ENCODE results near the gene PCDHGB7.
"Not testable (repeated sequence)": the region's sequence is repeated elsewhere in the genome, so short reads cannot be mapped to it uniquely, and the experiment has no call there.

The PCDHGB7 gene

GRCh38 chr5:141417494-141418172, at the start of gene PCDHGB7:
PCDHGB7 (plus strand) TSS chr5:141417677; CDS start chr5:141417860, 183 bp downstream.
- Histone ChIP-seq H3K4me3 (ENCODE audit: low read length in 2 of 2) (peak within 1 kb of the TSS; percentile 58 to 68), H3K9me3 (ENCODE audit: control insufficient read depth in 2 of 2, low read length in 2 of 2) (peaks cover 34 to 67% of the 10 kb centered on the region in 2 donors)
- not testable (repeated sequence) for H3K36me3 ChIP-seq (ENCODE audit: control insufficient read depth in 2 of 2, insufficient read depth in 2 of 2, low read length in 2 of 2); H3K9ac ChIP-seq (ENCODE audit: low read length in 2 of 2); H3K27ac ChIP-seq (ENCODE audit: low read length); H3K27me3 ChIP-seq (ENCODE audit: control insufficient read depth in 1 of 2, insufficient read depth in 2 of 2, low read length in 2 of 2); H3K4me1 ChIP-seq (ENCODE audit: control insufficient read depth, insufficient read depth, low read length)

GRCh38 chr5:141369994-141370848, 47.3 kb upstream of the PCDHGB7 start, which contains the start of gene PCDHGB3:
PCDHGB3 (plus strand) TSS chr5:141370242; CDS start chr5:141370395, 153 bp downstream.
- H3K27me3 ChIP-seq (ENCODE audit: control insufficient read depth in 1 of 2, insufficient read depth in 2 of 2, low read length in 2 of 2) = no peaks in the 10 kb centered on the region
- peak within 1 kb of the TSS; percentile 47 to 57 for H3K4me3 ChIP-seq (ENCODE audit: low read length in 2 of 2)
- peaks cover 4% of the 10 kb centered on the region for H3K4me1 ChIP-seq (ENCODE audit: control insufficient read depth, insufficient read depth, low read length)
- no peak within 1 kb of the TSS for H3K9ac ChIP-seq (ENCODE audit: low read length in 2 of 2)
- H3K36me3 ChIP-seq (ENCODE audit: control insufficient read depth in 2 of 2, insufficient read depth in 2 of 2, low read length in 2 of 2) = peaks cover 0 to 2% of the 10 kb centered on the region in 2 donors
- H3K27ac ChIP-seq (ENCODE audit: low read length) = no peak within 1 kb of the TSS
- H3K9me3 ChIP-seq (ENCODE audit: control insufficient read depth in 2 of 2, low read length in 2 of 2) = peaks cover 45 to 70% of the 10 kb centered on the region in 2 donors

GRCh38 chr5:141371572-141372475, 45.7 kb upstream of the PCDHGB7 start:
- Histone ChIP-seq H3K27me3 (ENCODE audit: control insufficient read depth in 1 of 2, insufficient read depth in 2 of 2, low read length in 2 of 2) (no peaks in the 10 kb centered on the region), H3K9me3 (ENCODE audit: control insufficient read depth in 2 of 2, low read length in 2 of 2) (peaks cover 41 to 70% of the 10 kb centered on the region in 2 donors), H3K4me1 (ENCODE audit: control insufficient read depth, insufficient read depth, low read length) (peaks cover 4% of the 10 kb centered on the region), H3K36me3 (ENCODE audit: control insufficient read depth in 2 of 2, insufficient read depth in 2 of 2, low read length in 2 of 2) (peaks cover 0 to 2% of the 10 kb centered on the region in 2 donors), H3K4me3 (ENCODE audit: low read length in 2 of 2) (peak overlapping the region; percentile 36 to 47), H3K9ac (ENCODE audit: low read length in 2 of 2) (no peak overlapping the region), H3K27ac (ENCODE audit: low read length) (no peak overlapping the region)

GRCh38 chr5:141373673-141374317, 43.7 kb upstream of the PCDHGB7 start, which contains the start of gene PCDHGA6:
PCDHGA6 (plus strand) TSS chr5:141373891; CDS start chr5:141374084, 193 bp downstream.
- Histone ChIP-seq H3K9me3 (ENCODE audit: control insufficient read depth in 2 of 2, low read length in 2 of 2) (peaks cover 40 to 77% of the 10 kb centered on the region in 2 donors), H3K9ac (ENCODE audit: low read length in 2 of 2) (no peak within 1 kb of the TSS)

GRCh38 chr5:141374627-141375026, 42.9 kb upstream of the PCDHGB7 start:
- Histone ChIP-seq H3K36me3 (ENCODE audit: control insufficient read depth in 2 of 2, insufficient read depth in 2 of 2, low read length in 2 of 2) (peaks cover 0 to 2% of the 10 kb centered on the region in 2 donors), H3K9ac (ENCODE audit: low read length in 2 of 2) (no peak overlapping the region), H3K27me3 (ENCODE audit: control insufficient read depth in 1 of 2, insufficient read depth in 2 of 2, low read length in 2 of 2) (no peaks in the 10 kb centered on the region), H3K27ac (ENCODE audit: low read length) (no peak overlapping the region), H3K4me1 (ENCODE audit: control insufficient read depth, insufficient read depth, low read length) (peaks cover 4% of the 10 kb centered on the region), H3K9me3 (ENCODE audit: control insufficient read depth in 2 of 2, low read length in 2 of 2) (peaks cover 38 to 76% of the 10 kb centered on the region in 2 donors), H3K4me3 (ENCODE audit: low read length in 2 of 2) (peak overlapping the region; percentile 31 to 65)

More at GRCh38 chr5:141373673-141374317, 43.7 kb upstream of the PCDHGB7 start, which contains the start of gene PCDHGA6:
- peak within 1 kb of the TSS; percentile 31 to 65 for H3K4me3 ChIP-seq (ENCODE audit: low read length in 2 of 2)
- peaks cover 0 to 2% of the 10 kb centered on the region in 2 donors for H3K36me3 ChIP-seq (ENCODE audit: control insufficient read depth in 2 of 2, insufficient read depth in 2 of 2, low read length in 2 of 2)
- H3K27me3 ChIP-seq (ENCODE audit: control insufficient read depth in 1 of 2, insufficient read depth in 2 of 2, low read length in 2 of 2) = no peaks in the 10 kb centered on the region
- no peak within 1 kb of the TSS for H3K27ac ChIP-seq (ENCODE audit: low read length)
- H3K4me1 ChIP-seq (ENCODE audit: control insufficient read depth, insufficient read depth, low read length) = peaks cover 4% of the 10 kb centered on the region

GRCh38 chr5:141375444-141376155, 41.9 kb upstream of the PCDHGB7 start:
- H3K27me3 ChIP-seq (ENCODE audit: control insufficient read depth in 1 of 2, insufficient read depth in 2 of 2, low read length in 2 of 2); H3K36me3 ChIP-seq (ENCODE audit: control insufficient read depth in 2 of 2, insufficient read depth in 2 of 2, low read length in 2 of 2); H3K9ac ChIP-seq (ENCODE audit: low read length in 2 of 2); H3K4me1 ChIP-seq (ENCODE audit: control insufficient read depth, insufficient read depth, low read length); H3K27ac ChIP-seq (ENCODE audit: low read length): not testable (repeated sequence)
- Histone ChIP-seq H3K4me3 (ENCODE audit: low read length in 2 of 2) (peak overlapping the region in 1 of 2 donors; percentile 15), H3K9me3 (ENCODE audit: control insufficient read depth in 2 of 2, low read length in 2 of 2) (peaks cover 36 to 73% of the 10 kb centered on the region in 2 donors)

GRCh38 chr5:141382469-141383294, 34.8 kb upstream of the PCDHGB7 start, which contains the start of gene PCDHGA7:
PCDHGA7 (plus strand) TSS chr5:141382742; CDS start chr5:141382900, 158 bp downstream.
- no peaks in the 10 kb centered on the region for H3K27me3 ChIP-seq (ENCODE audit: control insufficient read depth in 1 of 2, insufficient read depth in 2 of 2, low read length in 2 of 2)
- H3K4me1 ChIP-seq (ENCODE audit: control insufficient read depth, insufficient read depth, low read length) = no peaks in the 10 kb centered on the region
- H3K27ac ChIP-seq (ENCODE audit: low read length) = no peak within 1 kb of the TSS
- peaks cover 34 to 60% of the 10 kb centered on the region in 2 donors for H3K9me3 ChIP-seq (ENCODE audit: control insufficient read depth in 2 of 2, low read length in 2 of 2)
- H3K36me3 ChIP-seq (ENCODE audit: control insufficient read depth in 2 of 2, insufficient read depth in 2 of 2, low read length in 2 of 2) = peaks cover 0 to 3% of the 10 kb centered on the region in 2 donors
- no peak within 1 kb of the TSS for H3K9ac ChIP-seq (ENCODE audit: low read length in 2 of 2)
- H3K4me3 ChIP-seq (ENCODE audit: low read length in 2 of 2) = peak within 1 kb of the TSS; percentile 56 to 58

GRCh38 chr5:141383345-141383744, 34.1 kb upstream of the PCDHGB7 start:
- Histone ChIP-seq H3K36me3 (ENCODE audit: control insufficient read depth in 2 of 2, insufficient read depth in 2 of 2, low read length in 2 of 2) (peaks cover 0 to 3% of the 10 kb centered on the region in 2 donors), H3K9ac (ENCODE audit: low read length in 2 of 2) (no peak overlapping the region), H3K9me3 (ENCODE audit: control insufficient read depth in 2 of 2, low read length in 2 of 2) (peaks cover 36 to 59% of the 10 kb centered on the region in 2 donors), H3K27me3 (ENCODE audit: control insufficient read depth in 1 of 2, insufficient read depth in 2 of 2, low read length in 2 of 2) (no peaks in the 10 kb centered on the region), H3K4me3 (ENCODE audit: low read length in 2 of 2) (peak overlapping the region; percentile 56 to 58), H3K4me1 (ENCODE audit: control insufficient read depth, insufficient read depth, low read length) (no peaks in the 10 kb centered on the region), H3K27ac (ENCODE audit: low read length) (no peak overlapping the region)

Measured in stomach smooth muscle (tissue), 2 donors.